GM19438 (cell line): ENCODE measurements around the gene TCN2.
"Not testable (repeated sequence)": the region's sequence is repeated elsewhere in the genome, so short reads cannot be mapped to it uniquely, and the experiment has no call there.

ENCODE experiments used
- ATAC-seq: cut with Tn5 transposase; IDR thresholded peaks from one replicate; pipeline ENCODE4 v1.9.1; 2021; ENCODE audit warnings: low read depth; ENCODE audit not compliant: unreplicated experiment

The TCN2 gene

DNA sequence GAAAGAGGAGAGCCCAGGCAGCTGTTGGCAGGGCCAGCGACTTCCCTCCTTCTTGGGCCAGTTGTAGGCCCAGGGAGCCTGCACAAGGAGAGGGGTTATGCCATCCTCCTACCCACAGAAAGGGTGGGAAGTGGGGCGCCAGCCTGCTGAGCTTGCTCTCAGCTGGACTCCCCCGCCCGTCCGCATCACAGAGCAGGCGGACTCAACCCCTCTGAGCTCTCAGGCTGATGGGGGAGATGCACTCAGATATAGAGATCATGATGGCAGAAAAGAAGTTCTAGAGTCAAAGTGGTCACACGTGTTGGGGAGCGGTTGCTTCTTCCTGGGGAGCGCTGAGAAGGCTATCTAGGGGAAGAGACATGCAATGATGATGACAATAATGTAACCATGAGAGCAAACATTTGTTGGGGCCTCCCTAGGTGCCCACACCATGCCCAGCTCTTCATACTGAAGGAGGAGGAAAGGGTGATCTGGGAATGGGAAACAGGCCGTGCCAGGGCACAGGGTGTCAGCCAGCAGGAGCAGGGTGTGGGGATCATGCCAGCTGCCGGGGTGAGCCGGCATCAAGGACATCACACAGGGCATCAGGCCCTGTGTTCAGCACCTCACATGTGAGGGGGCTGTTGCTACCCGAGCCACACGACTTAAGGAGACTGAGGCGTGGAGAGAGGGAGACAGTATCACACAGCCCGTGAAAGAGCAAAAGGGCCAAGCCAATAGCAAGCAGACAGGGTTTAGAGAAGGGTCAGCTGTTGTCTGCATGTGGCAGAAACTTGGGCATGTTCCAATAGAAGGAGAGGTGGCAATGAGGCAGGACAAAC is 36.3 kb downstream of the TCN2 start:
- ATAC-seq = no peak

DNA sequence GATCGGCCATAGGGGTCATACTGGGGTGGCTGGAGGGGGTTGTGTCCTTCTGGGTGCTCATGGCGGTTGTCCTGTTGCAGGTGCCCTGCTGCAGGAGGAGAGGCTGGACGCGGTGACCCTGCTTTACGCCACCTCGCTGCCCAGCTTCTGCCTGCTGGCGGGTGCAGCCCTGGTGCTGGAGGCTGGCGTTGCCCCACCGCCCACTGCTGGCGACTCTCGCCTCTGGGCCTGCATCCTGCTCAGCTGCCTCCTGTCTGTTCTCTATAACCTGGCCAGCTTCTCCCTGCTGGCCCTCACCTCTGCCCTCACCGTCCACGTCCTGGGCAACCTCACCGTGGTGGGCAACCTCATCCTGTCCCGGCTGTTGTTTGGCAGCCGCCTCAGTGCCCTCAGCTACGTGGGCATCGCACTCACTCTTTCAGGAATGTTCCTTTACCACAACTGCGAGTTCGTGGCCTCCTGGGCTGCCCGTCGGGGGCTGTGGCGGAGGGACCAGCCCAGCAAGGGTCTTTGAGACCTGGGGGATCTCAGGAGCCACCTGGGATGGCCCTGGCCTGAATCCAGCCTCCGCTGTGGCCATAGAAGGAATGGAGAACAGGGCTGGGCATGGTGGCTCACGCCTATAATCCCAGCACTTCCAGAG is 39.7 kb downstream of the TCN2 start:
- no peak for ATAC-seq

GRCh38 chr22:30647536-30647935 is 40.6 kb downstream of the TCN2 start:
- ATAC-seq = no peak

- ATAC-seq = no peak
Observed at GRCh38 chr22:30648825-30649224, 41.9 kb downstream of the TCN2 start.

DNA sequence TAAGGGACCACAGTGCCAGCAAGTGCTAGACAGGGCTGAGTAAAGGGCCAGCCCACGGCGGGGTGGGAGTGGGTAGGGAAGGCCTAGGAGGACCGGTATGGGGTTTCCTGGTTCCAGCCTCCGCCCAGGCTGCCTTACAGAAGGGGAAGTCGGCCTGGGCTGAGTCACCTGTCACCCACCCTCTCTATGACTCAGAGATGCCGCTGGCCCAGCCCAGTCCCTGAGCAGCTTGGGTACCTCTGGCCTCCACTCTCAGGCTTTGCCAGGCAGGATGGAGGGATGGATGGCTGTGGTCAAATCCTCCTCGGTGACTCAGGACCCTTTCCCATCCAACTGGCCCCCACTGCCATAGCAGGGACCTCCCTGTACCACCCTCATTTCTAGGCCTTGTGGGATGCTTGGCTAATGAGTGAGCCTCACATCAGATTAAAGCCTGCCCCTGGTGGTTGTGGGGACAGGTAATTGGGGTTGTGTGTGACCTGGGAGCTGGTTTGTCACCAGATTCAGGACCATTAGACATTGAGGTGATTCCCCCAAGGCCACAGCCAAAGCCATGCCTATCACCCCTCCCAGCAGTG is 42.5 kb downstream of the TCN2 start:
- ATAC-seq = no peak

DNA sequence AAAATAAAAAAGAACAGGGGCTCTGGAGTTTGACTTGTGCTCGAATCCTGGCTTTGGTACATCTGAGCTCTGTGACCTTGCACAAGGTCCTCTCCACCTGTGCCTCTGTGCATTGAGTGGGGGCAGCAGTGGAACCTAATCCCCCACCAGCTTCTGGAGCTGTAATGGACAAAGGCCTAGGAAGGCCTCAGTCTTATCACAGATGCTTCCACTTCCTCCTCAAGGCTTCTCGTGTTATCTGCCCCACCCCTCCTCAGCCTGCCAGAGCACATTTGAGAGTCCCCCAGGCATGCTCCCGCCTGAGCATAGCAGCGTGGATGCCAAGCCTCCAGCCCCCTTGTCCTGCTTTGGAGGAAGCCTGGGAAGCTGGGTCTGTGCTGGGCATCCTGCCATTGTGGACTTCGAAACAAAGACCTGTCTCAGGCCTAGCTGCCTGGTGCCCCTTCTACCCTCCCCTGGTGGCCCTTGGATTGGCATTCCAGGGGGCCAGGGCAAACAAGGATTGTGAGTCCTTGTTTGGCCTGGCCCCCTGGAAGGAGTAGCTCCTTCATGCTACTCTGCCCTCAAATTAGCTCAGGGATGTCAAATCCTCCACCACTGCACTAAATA is 43.6 kb downstream of the TCN2 start:
- ATAC-seq = no peak

DNA sequence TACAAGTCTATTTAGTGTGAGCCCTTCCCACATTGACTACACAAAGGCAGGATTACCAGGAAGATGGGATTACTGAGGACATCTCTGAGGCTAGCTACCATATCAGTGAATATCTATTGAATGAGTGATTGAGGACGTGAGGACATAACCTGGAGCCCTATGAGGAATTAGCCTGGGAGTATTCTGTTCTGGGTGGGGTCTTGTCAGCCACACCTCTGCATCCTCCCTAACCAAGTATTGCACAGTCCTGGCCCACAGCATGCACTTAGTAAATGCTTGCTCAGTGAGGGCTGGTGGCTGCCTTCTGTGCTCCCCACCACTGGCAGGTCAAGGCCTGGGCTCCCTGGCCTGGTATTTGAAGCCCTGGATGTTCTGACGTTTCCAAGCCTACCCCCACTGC is 45.9 kb downstream of the TCN2 start:
- ATAC-seq = no peak

GRCh38 chr22:30654361-30654760 is 47.4 kb downstream of the TCN2 start:
- no peak for ATAC-seq

DNA sequence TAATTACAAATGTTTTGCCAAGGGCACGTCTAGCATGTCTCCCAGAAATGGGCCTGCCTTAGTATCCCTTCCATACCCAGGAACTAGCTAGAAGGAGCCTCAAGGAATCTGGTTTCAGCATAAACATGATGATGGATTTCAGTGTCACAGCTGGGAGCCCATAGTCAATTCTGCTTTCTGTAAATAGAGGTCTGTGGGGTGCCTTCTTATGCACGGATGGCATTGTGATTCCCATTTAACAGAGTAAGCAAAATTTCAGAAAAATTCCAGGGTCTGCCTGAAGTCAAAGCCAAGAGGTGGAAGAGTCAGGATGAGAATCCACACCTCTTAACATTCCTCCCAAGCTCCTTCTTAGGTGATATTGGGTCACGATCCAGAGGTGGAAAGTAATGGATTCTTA is 48.6 kb downstream of the TCN2 start:
- ATAC-seq = no peak

DNA sequence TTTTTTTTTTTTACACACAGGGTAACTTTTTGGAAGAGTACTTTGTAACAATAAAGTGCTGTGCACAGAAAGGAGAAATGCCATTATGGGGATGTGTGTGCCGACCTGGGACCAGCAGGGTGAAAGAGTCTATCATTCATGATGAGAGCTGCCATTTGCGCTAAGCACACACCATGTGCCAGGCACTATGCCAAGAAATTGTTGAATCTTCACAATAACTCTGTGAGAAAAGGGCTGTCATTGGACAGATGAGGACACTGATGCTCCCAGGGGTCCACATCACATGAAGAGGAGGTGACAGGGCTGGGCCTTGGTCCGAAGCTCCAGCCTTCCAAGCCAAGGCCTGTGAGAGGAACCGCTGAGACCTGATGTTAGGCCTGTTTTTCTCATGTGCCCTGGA is 55.1 kb downstream of the TCN2 start:
- ATAC-seq = no peak

GRCh38 chr22:30664798-30665197 is 57.8 kb downstream of the TCN2 start:
- no peak for ATAC-seq

- ATAC-seq = no peak
Observed at GRCh38 chr22:30665266-30665665, 58.3 kb downstream of the TCN2 start.

DNA sequence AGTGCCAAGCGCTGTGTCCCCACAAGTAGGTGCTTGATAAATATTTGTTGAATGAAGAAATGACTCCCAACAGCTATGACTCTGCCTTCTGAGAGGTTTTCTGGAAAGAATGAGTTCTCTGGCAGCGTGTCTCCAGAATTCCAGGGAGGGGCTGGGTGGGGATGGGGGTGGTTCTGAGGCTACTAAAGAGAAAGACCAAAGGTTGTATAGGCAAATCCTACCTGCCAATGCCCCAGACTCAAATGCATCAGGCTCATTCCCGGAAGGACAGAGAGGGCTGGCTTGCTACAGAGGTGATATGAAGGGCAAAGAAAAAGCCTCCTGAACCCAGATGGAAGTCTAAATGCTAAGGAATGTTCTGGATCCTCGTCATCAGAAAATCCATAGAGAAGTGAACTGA is 58.8 kb downstream of the TCN2 start:
- no peak for ATAC-seq

GRCh38 chr22:30667107-30667493 is 60.1 kb downstream of the TCN2 start:
- no peak for ATAC-seq

- ATAC-seq = peak; percentile 94
Observed at GRCh38 chr22:30667494-30668385, 60.8 kb downstream of the TCN2 start, which contains the start of gene DUSP18. TSS of gene DUSP18 (minus strand) at chr22:30667875. CDS start at chr22:30664003, 3,872 bp downstream.

DNA sequence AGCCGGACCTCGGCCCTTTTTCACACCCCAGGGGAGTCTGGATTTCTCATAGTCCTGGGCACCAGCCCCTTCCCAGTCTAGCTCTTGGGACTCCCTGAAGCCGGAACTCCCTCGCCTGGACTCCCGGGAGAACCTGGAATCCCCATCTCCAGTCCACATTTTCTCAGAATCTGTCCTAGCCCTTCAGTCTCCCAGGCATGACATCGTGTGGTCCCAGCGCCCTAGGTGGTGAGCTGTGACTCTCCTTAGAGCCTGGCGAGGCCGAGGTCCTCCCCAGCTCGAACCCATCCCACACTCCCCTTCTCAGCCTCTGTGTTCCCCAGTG is 61.4 kb downstream of the TCN2 start:
- ATAC-seq = no peak

GRCh38 chr22:30671071-30671470 is 64.1 kb downstream of the TCN2 start:
- ATAC-seq = no peak

DNA sequence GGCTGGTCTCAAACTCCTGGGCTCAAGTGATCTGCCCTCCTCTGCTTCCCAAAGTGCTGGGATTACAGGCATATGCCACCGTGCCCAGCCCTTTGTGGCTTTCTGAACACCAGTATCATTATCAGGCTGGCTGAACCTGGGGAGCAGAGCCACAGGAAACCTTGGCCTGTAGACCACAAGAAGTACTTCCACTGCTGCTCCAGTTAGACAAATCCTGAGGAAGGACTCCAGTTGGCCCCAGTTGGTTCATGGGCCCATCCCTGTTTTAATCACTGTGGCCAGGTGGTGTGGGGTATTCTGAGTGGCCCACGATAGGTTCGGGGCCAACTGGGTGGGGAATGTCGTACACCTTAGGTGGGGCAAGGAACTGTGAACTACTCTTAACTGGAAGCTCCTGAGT is 66.2 kb downstream of the TCN2 start:
- no peak for ATAC-seq

- ATAC-seq = no peak
Observed at GRCh38 chr22:30674482-30674881, 67.5 kb downstream of the TCN2 start.

GRCh38 chr22:30675436-30675835 is 68.5 kb downstream of the TCN2 start:
- ATAC-seq = no peak

GRCh38 chr22:30676565-30676964 is 69.6 kb downstream of the TCN2 start:
- not testable (repeated sequence) for ATAC-seq
